K562 (cell line): ENCODE results near the gene ZNF74. TPM values are rescaled to one million over a fixed set of nuclear protein-coding genes. Genes with fewer than 3 reads are reported as not detected.
A peak's percentile ranks its signal among the peaks of the same experiment; 100 is the strongest.

Source experiments
- ATAC-seq: fragments of 200-7000 bp; cut with Tn5 transposase; 3 replicates; pipeline ENCODE4 v1.9.1; 2020; ENCODE audit warnings: moderate library complexity
- BruUV-seq: library from RNA; stranded (reverse); fragments of 400-500 nt; replicated peaks from 2 replicates; lab custom pipeline; 2021; lab: Mats Ljungman, UMichigan
- CTCF ChIA-PET: fragments of 300-600 bp; formaldehyde crosslinking; extraction: SDS; loops from one replicate; lab custom pipeline; 2021; ENCODE audit warnings: low intra/inter-chr PET ratio; lab: Yijun Ruan, JAX
- POLR2A ChIA-PET: fragments of 300-600, 350-650 bp; sonication (Branson Sonifier 250); formaldehyde crosslinking; extraction: SDS; loops from one replicate; lab custom pipeline; 2021; ENCODE audit warnings: antibody characterized with exemption, inconsistent platforms; lab: Yijun Ruan, JAX
- DNase-seq, 4 experiments: peaks; one replicate each; pipeline versions ENCODE4 v3.0.0 to v3.0.0-alpha.2; 2011 to 2018; ENCODE audit warnings: low spot score in 3 of 4, mixed read lengths in 3 of 4; ENCODE audit errors: extremely low read depth in 1 of 4
- FAIRE-seq: peaks from 2 replicates; lab custom pipeline; 2011; peaks lifted over from hg19 to GRCh38; lab: Jason Lieb, UNC
- H2AFZ ChIP-seq: 2 replicates; pipeline ENCODE4 v1.6.0; 2011; ENCODE audit warnings: low read depth, low read length, control low read depth, inconsistent platforms
- H3K27ac ChIP-seq: fragments of 200-600 bp; 3 replicates; pipeline ENCODE4 v1.8.0; 2011; ENCODE audit warnings: low read depth, mild to moderate bottlenecking, control low read depth, inconsistent platforms, low read length, moderate library complexity, mixed read lengths; ENCODE audit errors: extremely low read depth
- H3K27me3 ChIP-seq, 2 experiments: fragments of 300-600 bp in 1 of 2; 2 replicates in 1 of 2; 3 replicates in 1 of 2; pipeline versions ENCODE4 v1.6.0 to v1.8.0; 2011; ENCODE audit warnings: inconsistent platforms in 2 of 2, low read length in 2 of 2, mild to moderate bottlenecking in 1 of 2, mixed read lengths in 1 of 2, moderate library complexity in 1 of 2; ENCODE audit not compliant: control insufficient read depth in 2 of 2, insufficient read depth in 2 of 2
- H3K36me3 ChIP-seq: fragments of 300-600 bp; 3 replicates; pipeline ENCODE4 v1.8.0; 2011; ENCODE audit warnings: mild to moderate bottlenecking, low read length, inconsistent platforms; ENCODE audit not compliant: control insufficient read depth, insufficient read depth
- H3K4me1 ChIP-seq, 2 experiments: fragments of 200-600 bp in 1 of 2; replicated peaks in 1 of 2; 2 replicates in 1 of 2; 3 replicates in 1 of 2; pipeline versions ENCODE4 v1.5.1 to v1.8.0; 2011; ENCODE audit warnings: inconsistent platforms in 2 of 2, low read length in 2 of 2, mild to moderate bottlenecking in 1 of 2, mixed read lengths in 1 of 2, moderate library complexity in 1 of 2; ENCODE audit not compliant: control insufficient read depth in 2 of 2, insufficient read depth in 2 of 2
- H3K4me2 ChIP-seq: 2 replicates; pipeline ENCODE4 v1.6.1; 2011; ENCODE audit warnings: low read length, control low read depth, inconsistent platforms, mixed read lengths; ENCODE audit not compliant: insufficient read depth
- H3K4me3 ChIP-seq: fragments of 200-600 bp; sonication (generic), shearing (Covaris generic); 2 replicates; pipeline ENCODE4 v1.5.1; 2016; ENCODE audit warnings: control low read depth, inconsistent platforms
- H3K79me2 ChIP-seq: fragments of 200-600 bp; 3 replicates; pipeline ENCODE4 v1.8.0; 2011; ENCODE audit warnings: low read length, inconsistent platforms; ENCODE audit not compliant: control insufficient read depth, insufficient read depth
- H3K9ac ChIP-seq, 2 experiments: 2 replicates each; pipeline versions ENCODE4 v1.6.0 to v1.6.1; 2011; ENCODE audit warnings: low read depth in 2 of 2, low read length in 2 of 2, control low read depth in 1 of 2, inconsistent platforms in 1 of 2, mild to moderate bottlenecking in 1 of 2, mixed read lengths in 1 of 2; ENCODE audit not compliant: insufficient read depth in 1 of 2
- H3K9me1 ChIP-seq: one replicate; pipeline ENCODE4 v1.6.0; 2011; ENCODE audit warnings: inconsistent platforms, mild to moderate bottlenecking, low read length, moderate library complexity; ENCODE audit not compliant: control insufficient read depth, insufficient read depth
- H3K9me3 ChIP-seq: replicated peaks from 2 replicates; pipeline ENCODE4 v1.5.1; 2011; ENCODE audit warnings: low read depth, low read length, inconsistent platforms; ENCODE audit not compliant: control insufficient read depth, insufficient read depth
- H4K20me1 ChIP-seq: replicated peaks from 2 replicates; pipeline ENCODE4 v1.6.1; 2011; ENCODE audit warnings: low read length, inconsistent platforms, mixed read lengths; ENCODE audit not compliant: control insufficient read depth, insufficient read depth
- BMI1 ChIP-seq: fragments of 150-350 bp; IDR thresholded peaks from 2 replicates; pipeline ENCODE4 v1.6.1; 2014; ENCODE audit warnings: low read length
- CBX5 ChIP-seq: IDR thresholded peaks from 2 replicates; pipeline ENCODE4 v1.6.1; 2014; ENCODE audit warnings: low read depth, borderline replicate concordance
- CREM ChIP-seq: IDR thresholded peaks from 2 replicates; pipeline ENCODE4 v1.6.1; 2014; ENCODE audit warnings: antibody characterized with exemption, low read depth
- HSF4 ChIP-seq: fragments of 250-450 bp; sonication (Bioruptor Pico); IDR thresholded peaks from 2 replicates; pipeline ENCODE4 v2.1.2; 2022; ENCODE audit warnings: mild to moderate bottlenecking, moderate library complexity, borderline replicate concordance
- MAFG ChIP-seq: fragments of 450-650 bp; conservative IDR thresholded peaks from 2 replicates; pipeline ENCODE4 v1.6.1; 2016; ENCODE audit warnings: missing genetic modification characterization, missing compliant biosample characterization
- MCM7 ChIP-seq, 2 experiments: fragments of 450-650 bp; IDR thresholded peaks; 2 replicates each; pipeline ENCODE4 v1.6.1; 2016 to 2018
- MIER1 ChIP-seq: fragments of 450-650 bp; IDR thresholded peaks from 2 replicates; pipeline ENCODE4 v1.6.1; 2016; ENCODE audit warnings: antibody characterized with exemption, mild to moderate bottlenecking, low read depth
- MTF1 ChIP-seq: fragments of 250-450 bp; sonication (Bioruptor Pico); IDR thresholded peaks from 2 replicates; pipeline ENCODE4 v1.9.0; 2021; ENCODE audit warnings: moderate library complexity, mild to moderate bottlenecking, inconsistent platforms, borderline replicate concordance
- POU5F1 ChIP-seq: fragments of 150-350 bp; IDR thresholded peaks from 2 replicates; pipeline ENCODE4 v1.6.1; 2014; ENCODE audit warnings: borderline replicate concordance, low read length, low read depth, mild to moderate bottlenecking; ENCODE audit not compliant: partially characterized antibody
- RBM17 ChIP-seq: fragments of 200-400 bp; formaldehyde crosslinking; IDR thresholded peaks from 2 replicates; pipeline ENCODE4 v1.6.1; 2017; ENCODE audit warnings: low read depth, mild to moderate bottlenecking, low read length, borderline replicate concordance
- RCOR1 ChIP-seq, 2 experiments: IDR thresholded peaks; 2 replicates each; pipeline ENCODE4 v1.6.1; 2012; ENCODE audit warnings: low read depth in 2 of 2, low read length in 2 of 2, borderline replicate concordance in 1 of 2, improper control_type of control experiment in 1 of 2
- STAG1 ChIP-seq: sonication (generic); formaldehyde crosslinking; IDR thresholded peaks from 2 replicates; pipeline ENCODE4 v1.5.0; 2020; ENCODE audit warnings: missing genetic modification reagents, borderline replicate concordance
- STAT5A ChIP-seq: IDR thresholded peaks from 2 replicates; pipeline ENCODE4 v1.6.1; 2012; ENCODE audit warnings: low read length, inconsistent platforms, borderline replicate concordance
- ZNF436 ChIP-seq: fragments of 250-450, 450-650 bp; sonication (Bioruptor Pico); formaldehyde crosslinking; IDR thresholded peaks from 2 replicates; pipeline ENCODE4 v1.7.0; 2020; ENCODE audit warnings: mild to moderate bottlenecking
- ZNF76 ChIP-seq: fragments of 250-450 bp; sonication (Bioruptor Pico); IDR thresholded peaks from 2 replicates; pipeline ENCODE4 v1.4.0; 2020; ENCODE audit warnings: mild to moderate bottlenecking, moderate library complexity, borderline replicate concordance
- ZZZ3 ChIP-seq: fragments of 450-650 bp; IDR thresholded peaks from 2 replicates; pipeline ENCODE4 v1.6.1; 2016; ENCODE audit warnings: antibody characterized with exemption, mild to moderate bottlenecking, moderate library complexity
- WGBS: fragments of 100-300 bp; shearing (Covaris generic); methylation state at CpG from one replicate; pipeline ENCODE4 v1.1.6; 2016; ENCODE audit warnings: low coverage, mixed read lengths; ENCODE audit not compliant: insufficient coverage; ENCODE audit errors: missing lambda C conversion rate; 5-methylcytosine and 5-hydroxymethylcytosine counted together
- in situ Hi-C: fragments of 300-500 bp; cut with MboI; formaldehyde crosslinking; loops from 4 replicates; pipeline ENCODE4 v1.15.0; 2018; ENCODE audit warnings: inconsistent platforms, mixed read lengths
- intact Hi-C: fragments of 100-400 bp; cut with micrococcal nuclease; formaldehyde crosslinking; loops from 2 replicates; pipeline ENCODE4 v1.14.2; 2022
- polyA plus RNA-seq, 8 experiments: library from polyadenylated mRNA; depleted of rRNA in 4 of 8; stranded (reverse) in 5 of 8; unstranded in 3 of 8; fragments of >200 nt; fragmentation: Nextera tagmentation in 2 of 8; fragmentation: Illumina TruSeq in 1 of 8; extraction: Ambion mirVana in 2 of 8; extraction: Trizol in 1 of 8; gene quantifications; 2 replicates each; pipeline versions ENCODE4 v1.2.1 to v1.2.3, GENCODE V29; 2011 to 2014; ENCODE audit warnings: inconsistent platforms in 1 of 8, missing spikeins in 1 of 8
- total RNA-seq, 7 experiments: library from RNA; depleted of rRNA in 6 of 7; stranded (reverse); fragments of >200 nt in 6 of 7; fragmentation: Illumina TruSeq in 2 of 7; extraction: Trizol in 2 of 7; gene quantifications; 2 replicates each; pipeline versions ENCODE4 v1.2.1 to v1.2.3, GENCODE V29; 2011 to 2021; ENCODE audit warnings: low replicate concordance in 1 of 7
- TF ChIP-seq, protein P1 (sequence below): fragments of 450-650 bp; formaldehyde crosslinking; conservative IDR thresholded peaks from 2 replicates; pipeline ENCODE4 v1.4.0; 2022; ENCODE audit warnings: mild to moderate bottlenecking, missing genetic modification characterization
- TF ChIP-seq, protein P2 (sequence below): fragments of 450-650 bp; formaldehyde crosslinking; IDR thresholded peaks from 2 replicates; pipeline ENCODE4 v1.4.0; 2022; ENCODE audit warnings: missing genetic modification characterization

The ZNF74 gene
- total and polyA plus RNA-seq, 9 of the 15 experiments (the other 6 are each of a cell fraction or from before 2014, with no cell fraction given) = 2.4 to 53.5 (median 31.5) TPM

DNA sequence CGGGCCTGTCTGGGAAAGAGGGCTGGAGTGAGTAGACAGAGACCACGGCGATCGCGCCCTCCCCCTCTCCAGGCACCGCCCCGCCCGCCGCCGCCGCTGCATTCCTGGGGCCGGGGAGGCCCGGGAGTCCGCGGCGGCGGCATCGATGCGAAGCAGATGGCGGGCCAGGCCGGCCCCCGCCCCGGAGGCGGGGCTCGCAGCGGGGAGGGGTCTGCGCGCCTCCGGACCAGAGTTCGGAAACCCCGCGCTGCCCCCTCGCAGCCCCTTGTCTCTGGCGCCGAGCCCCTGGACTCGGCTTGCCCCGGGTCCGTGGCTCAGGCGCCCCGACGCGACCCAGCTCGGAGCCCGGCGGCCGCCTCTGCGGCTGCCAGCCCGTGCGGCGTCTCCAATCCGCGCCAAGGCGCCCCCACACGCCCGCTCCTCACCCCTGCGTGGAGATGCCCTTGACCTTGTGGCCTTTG, 42.4 kb downstream of the ZNF74 start (continued):
- TF ChIP-seq HSF4 (CRISPR knock-in tag) (no peak), ZNF76 (CRISPR knock-in tag) (no peak), ZZZ3 (no peak), STAT5A (no peak), BMI1 (no peak), CREM (no peak)

DNA sequence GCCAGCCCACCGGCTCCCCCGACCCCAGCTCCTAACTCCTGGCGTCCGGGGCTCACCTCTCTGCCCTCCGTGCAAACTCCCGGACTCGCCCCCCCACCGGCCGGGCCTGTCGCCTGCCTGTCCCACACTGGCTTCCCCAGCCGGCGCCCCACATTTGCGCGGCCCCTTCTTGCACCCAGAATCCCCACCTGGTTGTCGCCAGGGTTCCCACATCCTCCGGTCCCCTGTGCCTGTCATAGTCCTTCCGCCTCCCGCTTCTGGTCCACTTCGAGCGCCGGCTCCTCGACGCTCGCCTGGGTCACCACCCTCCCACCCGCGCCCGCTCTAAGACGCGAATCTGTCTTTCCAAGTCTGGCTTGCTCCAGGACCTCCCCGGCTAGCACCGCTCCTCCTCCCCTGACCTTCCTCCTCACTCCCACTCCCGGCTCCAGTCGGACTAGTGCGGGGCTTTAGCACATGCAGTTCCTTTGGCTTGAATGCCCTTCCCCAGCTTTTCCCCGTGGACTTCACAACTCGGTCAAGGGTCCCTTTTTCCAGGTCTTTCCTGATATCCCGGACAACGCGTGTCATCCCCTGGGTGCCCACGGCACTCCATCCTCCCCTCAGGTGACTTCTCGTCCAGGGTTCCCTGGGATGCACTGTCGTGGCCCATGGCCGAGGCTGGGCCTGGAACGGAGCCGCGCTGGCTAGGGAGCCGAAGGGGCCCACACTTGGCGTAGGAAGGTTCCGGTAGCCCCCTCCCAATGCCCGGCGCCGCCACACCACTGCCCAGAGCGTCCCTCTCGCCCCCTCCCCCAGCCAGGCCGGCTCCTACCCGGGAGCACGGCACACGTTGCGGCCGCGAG, 43.0 kb downstream of the ZNF74 start:
- peaks cover 4% of the 10 kb centered on the region for H3K9me1 ChIP-seq
- ChIA-PET CTCF (no interaction called here), POLR2A (interaction anchor here (0.8 to 6.6 kb wide), 3 partner anchors 9 to 71 kb away, joined by 3 to 46 read pairs (median 4); partner anchors contain the start of gene MED15)
- no peaks in the 10 kb centered on the region for H3K79me2 ChIP-seq
- 31% methylated on average over 61 of the region's 61 CpGs for WGBS
- H3K27ac ChIP-seq = no peak overlapping the region
- H3K36me3 ChIP-seq = no peaks in the 10 kb centered on the region
- H4K20me1 ChIP-seq = peaks cover 62% of the 10 kb centered on the region
- FAIRE-seq = no peak
- DNase-seq = peak in 1 of 4 experiments; percentile 28
- no TSS peak for BruUV-seq
- ATAC-seq = no peak
- H3K27me3 ChIP-seq = peaks cover 46 to 95% of the 10 kb centered on the region in 2 experiments
- peaks cover 0 to 37% of the 10 kb centered on the region in 2 experiments; a peak in 2 of 5 replicates for H3K4me1 ChIP-seq
- H3K4me3 ChIP-seq = no peak overlapping the region
- H2AFZ ChIP-seq = no peak overlapping the region
- no peaks in the 10 kb centered on the region for H3K9me3 ChIP-seq
- in situ Hi-C loops = no loop called here
- intact Hi-C loops = no loop called here
- H3K4me2 ChIP-seq = no peak overlapping the region
- 0 out of 4 replicates have a peak overlapping the region, but pooled peaks of 1 of the 2 experiments have one; percentile 16 for H3K9ac ChIP-seq
- TF ChIP-seq MCM7 (IDR thresholded peaks at IDR 0.05) (peak in 1 of 2 experiments; percentile 87; a peak in 1 of 4 replicates), ZNF436 (CRISPR knock-in tag) (no peak), MTF1 (CRISPR knock-in tag) (no peak), CBX5 (no peak), RCOR1 (IDR thresholded peaks at IDR 0.05; ENCODE audit: borderline replicate concordance in 1 of 2, low read depth in 2 of 2, low read length in 2 of 2) (0 out of 4 replicates have a peak, but pooled peaks of 1 of the 2 experiments have one; percentile 28), ZNF76 (CRISPR knock-in tag) (0 out of 2 replicates have a peak, but pooled peaks have one; percentile 61), MIER1 (no peak), POU5F1 (no peak), STAG1 (peak; percentile 13; the same call in 1 of the 2 replicates), MAFG (no peak), RBM17 (no peak)
- TF ChIP-seq, protein P1, sequence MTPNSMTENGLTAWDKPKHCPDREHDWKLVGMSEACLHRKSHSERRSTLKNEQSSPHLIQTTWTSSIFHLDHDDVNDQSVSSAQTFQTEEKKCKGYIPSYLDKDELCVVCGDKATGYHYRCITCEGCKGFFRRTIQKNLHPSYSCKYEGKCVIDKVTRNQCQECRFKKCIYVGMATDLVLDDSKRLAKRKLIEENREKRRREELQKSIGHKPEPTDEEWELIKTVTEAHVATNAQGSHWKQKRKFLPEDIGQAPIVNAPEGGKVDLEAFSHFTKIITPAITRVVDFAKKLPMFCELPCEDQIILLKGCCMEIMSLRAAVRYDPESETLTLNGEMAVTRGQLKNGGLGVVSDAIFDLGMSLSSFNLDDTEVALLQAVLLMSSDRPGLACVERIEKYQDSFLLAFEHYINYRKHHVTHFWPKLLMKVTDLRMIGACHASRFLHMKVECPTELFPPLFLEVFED (CRISPR knock-in tag) = 0 out of 2 replicates have a peak, but pooled peaks have one; percentile 37
- TF ChIP-seq, protein P2, sequence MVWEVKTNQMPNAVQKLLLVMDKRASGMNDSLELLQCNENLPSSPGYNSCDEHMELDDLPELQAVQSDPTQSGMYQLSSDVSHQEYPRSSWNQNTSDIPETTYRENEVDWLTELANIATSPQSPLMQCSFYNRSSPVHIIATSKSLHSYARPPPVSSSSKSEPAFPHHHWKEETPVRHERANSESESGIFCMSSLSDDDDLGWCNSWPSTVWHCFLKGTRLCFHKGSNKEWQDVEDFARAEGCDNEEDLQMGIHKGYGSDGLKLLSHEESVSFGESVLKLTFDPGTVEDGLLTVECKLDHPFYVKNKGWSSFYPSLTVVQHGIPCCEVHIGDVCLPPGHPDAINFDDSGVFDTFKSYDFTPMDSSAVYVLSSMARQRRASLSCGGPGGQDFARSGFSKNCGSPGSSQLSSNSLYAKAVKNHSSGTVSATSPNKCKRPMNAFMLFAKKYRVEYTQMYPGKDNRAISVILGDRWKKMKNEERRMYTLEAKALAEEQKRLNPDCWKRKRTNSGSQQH (CRISPR knock-in tag) = peak; percentile 58; the same call in 1 of the 2 replicates
